ENCODE results near the gene FAM13B. TPM values are rescaled to one million over a fixed set of nuclear protein-coding genes. Genes with fewer than 3 reads are reported as not detected.

Gene FAM13B
- polyA plus RNA-seq, 1 of the 3 experiments (the other 2 are of a cell fraction), result 13.0 TPM

- 89% methylated on average over 3 of the region's 3 CpGs for WGBS (ENCODE audit: low lambda C conversion rate)
- ChIA-PET CTCF (no interaction called here), POLR2A (no interaction called here)
- peaks cover 0 to 18% of the 10 kb centered on the region in 2 experiments; a peak in 2 of 4 replicates for H3K4me1 ChIP-seq (ENCODE audit: control insufficient read depth in 1 of 2, insufficient read depth in 2 of 2, low read depth in 1 of 2, low read length in 1 of 2)
- no peak overlapping the region for H2AFZ ChIP-seq (ENCODE audit: low read depth)
- no peak overlapping the region for H3K27ac ChIP-seq (ENCODE audit: low read depth in 2 of 2, low read length in 1 of 2)
- no peaks in the 10 kb centered on the region for H4K20me1 ChIP-seq (ENCODE audit: insufficient read depth)
- peak; percentile 40 for TF ChIP-seq CTCF (IDR thresholded peaks at IDR 0.05)
- TF ChIP-seq MAX (IDR thresholded peaks at IDR 0.05; ENCODE audit: low read depth), result no peak
- H3K4me2 ChIP-seq, result no peak overlapping the region
- no peak overlapping the region for H3K9ac ChIP-seq
- no peak for DNase-seq
- no peaks in the 10 kb centered on the region for H3K9me3 ChIP-seq
- H3K36me3 ChIP-seq (replicated peaks in 1 of 2; ENCODE audit: control insufficient read depth in 1 of 2, insufficient read depth in 2 of 2, low read length in 1 of 2), result no peaks in the 10 kb centered on the region
- H3K79me2 ChIP-seq (ENCODE audit: insufficient read depth), result peaks cover 2% of the 10 kb centered on the region
- no peaks in the 10 kb centered on the region for H3K27me3 ChIP-seq (ENCODE audit: insufficient read depth)
- no peaks in the 10 kb centered on the region for H3K9me2 ChIP-seq
- H3K4me3 ChIP-seq (ENCODE audit: low read depth in 2 of 2, low read length in 1 of 2), result no peak overlapping the region
- H3F3A ChIP-seq (replicated peaks; ENCODE audit: insufficient read depth), result peaks cover 4% of the 10 kb centered on the region
These were observed 141.0 kb downstream of the FAM13B start for GRCh38 chr5:137891849-137892248.

- no peak overlapping the region for H3K27ac ChIP-seq (ENCODE audit: low read depth in 2 of 2, low read length in 1 of 2)
- no peak for DNase-seq
- WGBS (ENCODE audit: low lambda C conversion rate), result 95% methylated on average over 1 of the region's 1 CpG
- no peak overlapping the region for H3K4me2 ChIP-seq
- ChIA-PET POLR2A (interaction anchor here (0.6 kb wide), 1 partner anchor 13 kb away, joined by 5 read pairs; no protein-coding TSS in a partner anchor), CTCF (interaction anchor here (0.6 to 0.9 kb wide), 2 partner anchors 28 to 111 kb away, joined by 3 to 5 read pairs; no protein-coding TSS in a partner anchor)
- H3K36me3 ChIP-seq (replicated peaks in 1 of 2; ENCODE audit: control insufficient read depth in 1 of 2, insufficient read depth in 2 of 2, low read length in 1 of 2), result no peaks in the 10 kb centered on the region
- H3K27me3 ChIP-seq (ENCODE audit: insufficient read depth), result no peaks in the 10 kb centered on the region
- H3K79me2 ChIP-seq (ENCODE audit: insufficient read depth), result peaks cover 5% of the 10 kb centered on the region
- H2AFZ ChIP-seq (ENCODE audit: low read depth), result no peak overlapping the region
- H3K9ac ChIP-seq, result no peak overlapping the region
- H3K4me3 ChIP-seq (ENCODE audit: low read depth in 2 of 2, low read length in 1 of 2), result no peak overlapping the region
- peaks cover 4% of the 10 kb centered on the region for H3F3A ChIP-seq (replicated peaks; ENCODE audit: insufficient read depth)
- H3K9me3 ChIP-seq, result no peaks in the 10 kb centered on the region
- peaks cover 0 to 21% of the 10 kb centered on the region in 2 experiments; a peak in 2 of 4 replicates for H3K4me1 ChIP-seq (ENCODE audit: control insufficient read depth in 1 of 2, insufficient read depth in 2 of 2, low read depth in 1 of 2, low read length in 1 of 2)
- H3K9me2 ChIP-seq, result no peaks in the 10 kb centered on the region
- H4K20me1 ChIP-seq (ENCODE audit: insufficient read depth), result no peaks in the 10 kb centered on the region
- no peak for TF ChIP-seq RXRA (IDR thresholded peaks at IDR 0.05; ENCODE audit: borderline replicate concordance, low read depth)
- TF ChIP-seq FOXJ3 (CRISPR knock-in tag; IDR thresholded peaks at IDR 0.05), result no peak
- no peak for TF ChIP-seq RAD21 (IDR thresholded peaks at IDR 0.05; ENCODE audit: low read length)
- no peak for TF ChIP-seq CTCF (IDR thresholded peaks at IDR 0.05)
- TF ChIP-seq MEF2A (IDR thresholded peaks at IDR 0.05; ENCODE audit: borderline replicate concordance, low read depth), result no peak
- no peak for TF ChIP-seq NRF1 (IDR thresholded peaks at IDR 0.05; ENCODE audit: low read depth, low read length)
- TF ChIP-seq FOXM1 (IDR thresholded peaks at IDR 0.05; ENCODE audit: low read depth), result no peak
- TF ChIP-seq REST (IDR thresholded peaks at IDR 0.05; ENCODE audit: low read depth, low read length), result no peak
- TF ChIP-seq MXI1 (IDR thresholded peaks at IDR 0.05; ENCODE audit: low read depth, low read length), result no peak
- TF ChIP-seq YY1 (IDR thresholded peaks at IDR 0.05; ENCODE audit: low read depth), result no peak
- no peak for TF ChIP-seq CHD2 (IDR thresholded peaks at IDR 0.05; ENCODE audit: low read length, partially characterized antibody)
- no peak for TF ChIP-seq SIN3A (IDR thresholded peaks at IDR 0.05; ENCODE audit: borderline replicate concordance, low read depth, low read length)
- no peak for TF ChIP-seq GABPA (IDR thresholded peaks at IDR 0.05; ENCODE audit: low read depth)
- no peak for TF ChIP-seq EZH2phosphoT487 (IDR thresholded peaks at IDR 0.05; ENCODE audit: borderline replicate concordance, low read depth)
- no peak for TF ChIP-seq MAX (IDR thresholded peaks at IDR 0.05; ENCODE audit: low read depth)
- TF ChIP-seq RCOR1 (IDR thresholded peaks at IDR 0.05; ENCODE audit: low read length), result no peak
- TF ChIP-seq USF1 (IDR thresholded peaks at IDR 0.05; ENCODE audit: borderline replicate concordance, low read depth), result no peak
- no peak for TF ChIP-seq TAF1 (IDR thresholded peaks at IDR 0.05; ENCODE audit: borderline replicate concordance, low read depth, low read length)
- TF ChIP-seq POLR2AphosphoS5 (IDR thresholded peaks at IDR 0.05; ENCODE audit: low read depth, low read length), result no peak
These were observed 142.0 kb downstream of the FAM13B start for GRCh38 chr5:137890845-137891244.

Data from SK-N-SH (cell line).